GM12878 (cell line): ENCODE results near the gene FAM184B. TPM values are rescaled to one million over a fixed set of nuclear protein-coding genes. Genes with fewer than 3 reads are reported as not detected.

Experiments used
- ATAC-seq: fragments of 200-7000 bp; cut with Tn5 transposase; 3 replicates; pipeline ENCODE4 v1.9.1; 2020; ENCODE audit warnings: mild to moderate bottlenecking, moderate library complexity
- BruUV-seq: library from RNA; stranded (reverse); fragments of 400-500 nt; replicated peaks from 2 replicates; lab custom pipeline; 2021; lab: Mats Ljungman, UMichigan
- CTCF ChIA-PET: fragments of 300-600 bp; sonication (Branson Sonifier 250); formaldehyde crosslinking; extraction: SDS; loops from one replicate; lab custom pipeline; 2021; ENCODE audit warnings: inconsistent platforms; lab: Yijun Ruan, JAX
- POLR2A ChIA-PET: fragments of 350-600 bp; formaldehyde crosslinking; extraction: SDS; loops from one replicate; lab custom pipeline; 2021; ENCODE audit warnings: inconsistent platforms; lab: Charles Lee
- RAD21 ChIA-PET: fragments of 300-600 bp; sonication (Branson Sonifier 250); formaldehyde crosslinking; loops from one replicate; lab custom pipeline; 2023; ENCODE audit warnings: antibody characterized with exemption; ENCODE audit not compliant: unreplicated experiment; lab: Charles Lee
- SMC1A ChIA-PET: fragments of 300-600 bp; sonication (Branson Sonifier 250); formaldehyde crosslinking; loops from one replicate; lab custom pipeline; 2023; ENCODE audit not compliant: unreplicated experiment, uncharacterized antibody; lab: Charles Lee
- DNase-seq: peaks from one replicate; pipeline ENCODE4 v3.0.0-alpha.2; 2011; ENCODE audit warnings: low read depth, low spot score
- FAIRE-seq: peaks from 3 replicates; lab custom pipeline; 2011; peaks lifted over from hg19 to GRCh38; lab: Jason Lieb, UNC
- H2AFZ ChIP-seq: 2 replicates; pipeline ENCODE4 v1.6.0; 2011; ENCODE audit warnings: low read depth, low read length, control low read depth; ENCODE audit not compliant: control insufficient read depth
- H3K27ac ChIP-seq: 2 replicates; pipeline ENCODE4 v1.5.1; 2011; ENCODE audit warnings: control low read depth; ENCODE audit not compliant: control insufficient read depth, insufficient read depth
- H3K27me3 ChIP-seq, 2 experiments: replicated peaks in 1 of 2; 2 replicates each; pipeline versions ENCODE4 v1.6.0 to v1.6.1; 2011; ENCODE audit warnings: low read length in 1 of 2; ENCODE audit not compliant: control insufficient read depth in 2 of 2, insufficient read depth in 2 of 2
- H3K36me3 ChIP-seq, 2 experiments: 2 replicates each; pipeline ENCODE4 v1.5.1; 2011; ENCODE audit warnings: low read length in 1 of 2; ENCODE audit not compliant: control insufficient read depth in 2 of 2, insufficient read depth in 2 of 2
- H3K4me1 ChIP-seq: 2 replicates; pipeline ENCODE4 v1.6.1; 2011; ENCODE audit warnings: mild to moderate bottlenecking, low read length, moderate library complexity, mixed read lengths; ENCODE audit not compliant: control insufficient read depth, insufficient read depth
- H3K4me2 ChIP-seq: 2 replicates; pipeline ENCODE4 v1.6.0; 2011; ENCODE audit warnings: control low read depth; ENCODE audit not compliant: control insufficient read depth, insufficient read depth
- H3K4me3 ChIP-seq: fragments of 200-600 bp; sonication (generic); 2 replicates; pipeline ENCODE4 v1.5.1; 2016
- H3K79me2 ChIP-seq: 2 replicates; pipeline ENCODE4 v1.6.0; 2011; ENCODE audit warnings: low read length; ENCODE audit not compliant: control insufficient read depth, insufficient read depth
- H3K9ac ChIP-seq: 2 replicates; pipeline ENCODE4 v1.8.0; 2011; ENCODE audit warnings: low read length, control low read depth, mixed read lengths; ENCODE audit not compliant: control insufficient read depth, insufficient read depth
- H3K9me3 ChIP-seq: replicated peaks from 3 replicates; pipeline ENCODE4 v1.5.1; 2011; ENCODE audit warnings: mild to moderate bottlenecking, low read length; ENCODE audit not compliant: control insufficient read depth, insufficient read depth
- H4K20me1 ChIP-seq: 2 replicates; pipeline ENCODE4 v1.6.0; 2011; ENCODE audit not compliant: control insufficient read depth, insufficient read depth
- BACH1 ChIP-seq: fragments of 450-650 bp; IDR thresholded peaks from 2 replicates; pipeline ENCODE4 v1.6.1; 2017; ENCODE audit warnings: mild to moderate bottlenecking, borderline replicate concordance
- CBFB ChIP-seq: IDR thresholded peaks from 2 replicates; pipeline ENCODE4 v1.6.1; 2016; ENCODE audit warnings: antibody characterized with exemption, low read depth
- CHD4 ChIP-seq: fragments of 200-600 bp; sonication (generic); IDR thresholded peaks from 2 replicates; pipeline ENCODE4 v1.6.1; 2016; ENCODE audit warnings: mild to moderate bottlenecking
- CREB1 ChIP-seq: IDR thresholded peaks from 2 replicates; pipeline ENCODE4 v1.6.1; 2012; ENCODE audit warnings: low read depth, mild to moderate bottlenecking, inconsistent platforms
- EGR1 ChIP-seq, 2 experiments: IDR thresholded peaks; 1 replicate in 1 of 2; 2 replicates in 1 of 2; pipeline ENCODE4 v1.6.1; 2011 to 2012; ENCODE audit warnings: low read depth in 2 of 2, low read length in 2 of 2, borderline replicate concordance in 1 of 2, mild to moderate bottlenecking in 1 of 2, moderate library complexity in 1 of 2
- HCFC1 ChIP-seq: fragments of 150-350 bp; IDR thresholded peaks from 2 replicates; pipeline ENCODE4 v1.6.1; 2014; ENCODE audit warnings: low read length
- IRF4 ChIP-seq: IDR thresholded peaks from 2 replicates; pipeline ENCODE4 v1.6.1; 2011; ENCODE audit warnings: low read depth, low read length
- LARP7 ChIP-seq: fragments of 450-650 bp; IDR thresholded peaks from 2 replicates; pipeline ENCODE4 v1.6.1; 2017; ENCODE audit warnings: mild to moderate bottlenecking
- MEF2B ChIP-seq: fragments of 450-650 bp; IDR thresholded peaks from 2 replicates; pipeline ENCODE4 v1.6.1; 2018; ENCODE audit warnings: mild to moderate bottlenecking, moderate library complexity; ENCODE audit not compliant: partially characterized antibody, poor library complexity, severe bottlenecking
- MXI1 ChIP-seq: fragments of 150-350 bp; IDR thresholded peaks from 2 replicates; pipeline ENCODE4 v1.6.1; 2011; ENCODE audit warnings: low read depth, mild to moderate bottlenecking, inconsistent platforms, low read length, improper control_type of control experiment
- MYC ChIP-seq: IDR thresholded peaks from 2 replicates; pipeline ENCODE4 v1.6.1; 2011; ENCODE audit warnings: mild to moderate bottlenecking, low read length, moderate library complexity, inconsistent platforms; ENCODE audit not compliant: insufficient read depth, insufficient replicate concordance, insufficient read length, severe bottlenecking
- POLR2AphosphoS2 ChIP-seq: IDR thresholded peaks from 2 replicates; pipeline ENCODE4 v1.6.1; 2011; ENCODE audit warnings: low read depth, mild to moderate bottlenecking, low read length, improper control_type of control experiment, moderate library complexity
- POLR2AphosphoS5 ChIP-seq: IDR thresholded peaks from 2 replicates; pipeline ENCODE4 v1.6.1; 2011; ENCODE audit warnings: mild to moderate bottlenecking, low read length, inconsistent platforms
- RCOR1 ChIP-seq: conservative IDR thresholded peaks from 2 replicates; pipeline ENCODE4 v1.6.1; 2012; ENCODE audit warnings: low read depth, low read length, improper control_type of control experiment
- REST ChIP-seq: IDR thresholded peaks from 2 replicates; pipeline ENCODE4 v1.6.1; 2012; ENCODE audit warnings: mild to moderate bottlenecking, low read depth, low read length
- ZNF207 ChIP-seq: fragments of 450-650 bp; IDR thresholded peaks from 2 replicates; pipeline ENCODE4 v1.6.1; 2014; ENCODE audit warnings: antibody characterized with exemption, mild to moderate bottlenecking, borderline replicate concordance
- ZNF217 ChIP-seq: fragments of 450-650 bp; IDR thresholded peaks from 2 replicates; pipeline ENCODE4 v1.6.1; 2017; ENCODE audit warnings: antibody characterized with exemption, mild to moderate bottlenecking
- ZNF274 ChIP-seq: IDR thresholded peaks from one replicate; pipeline ENCODE4 v1.8.0; 2011; ENCODE audit not compliant: insufficient read length, insufficient read depth
- WGBS: methylation state at CpG from one replicate; pipeline ENCODE4 v1.1.6; 2016; ENCODE audit warnings: low lambda C conversion rate; ENCODE audit not compliant: insufficient replicate concordance, insufficient coverage; ENCODE audit errors: missing lambda C conversion rate; 5-methylcytosine and 5-hydroxymethylcytosine counted together
- in situ Hi-C: fragments of 300-500 bp; cut with MboI; formaldehyde crosslinking; loops from 9 replicates; pipeline ENCODE4 v1.14.3; 2018; ENCODE audit warnings: mixed read lengths
- intact Hi-C: fragments of 100-400 bp; cut with micrococcal nuclease; formaldehyde crosslinking; loops from one replicate; pipeline ENCODE4 v1.14.2; 2022; ENCODE audit not compliant: unreplicated experiment
- polyA plus RNA-seq, 11 experiments: library from polyadenylated mRNA; depleted of rRNA in 4 of 11; unstranded in 6 of 11; stranded (reverse) in 5 of 11; fragments of >200 nt; fragmentation: Nextera tagmentation in 4 of 11; fragmentation: Illumina TruSeq in 1 of 11; extraction: Ambion mirVana in 4 of 11; extraction: Trizol in 1 of 11; gene quantifications; 1 replicate in 1 of 11; 2 replicates in 10 of 11; pipeline versions ENCODE4 v1.2.1 to v1.2.3, GENCODE V29; 2011 to 2016; ENCODE audit warnings: inconsistent platforms in 2 of 11, missing spikeins in 2 of 11, low read depth in 1 of 11
- total RNA-seq, 4 experiments: library from RNA; depleted of rRNA in 3 of 4; stranded (reverse); fragments of >200 nt in 3 of 4; fragmentation: Illumina TruSeq in 1 of 4; extraction: Trizol in 1 of 4; gene quantifications; 2 replicates each; pipeline versions ENCODE4 v1.2.1 to v1.2.3, GENCODE V29; 2013 to 2021
- TF ChIP-seq, protein P1 (sequence below): IDR thresholded peaks from 2 replicates; pipeline ENCODE4 v1.6.1; 2011; ENCODE audit warnings: low read depth, low read length, improper control_type of control experiment, borderline replicate concordance

The FAM184B gene
- total and polyA plus RNA-seq, 10 of the 15 experiments (the other 5 are each of a cell fraction or from before 2014, with no cell fraction given), result under 0.01 TPM; not detected in 9

DNA sequence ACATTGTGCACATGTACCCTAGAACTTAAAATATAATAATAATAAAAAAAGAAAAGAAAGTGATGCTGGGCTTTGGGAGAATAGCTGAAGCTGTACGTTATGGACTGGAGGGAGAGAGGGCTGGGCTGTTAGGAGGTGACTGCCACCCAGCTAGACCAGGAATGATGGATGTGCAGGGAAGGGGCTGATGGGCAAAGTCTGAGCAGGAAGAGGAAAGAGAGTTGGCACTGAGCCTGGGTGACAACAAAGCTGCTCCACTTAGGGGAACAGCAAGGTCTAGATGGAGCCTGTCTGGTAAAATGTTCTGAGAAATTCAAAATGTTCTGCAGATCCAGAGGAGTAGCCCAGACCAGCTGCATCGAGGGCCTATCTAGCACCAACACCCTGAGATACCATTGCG is 134.7 kb downstream of the FAM184B start (continued):
- no peak for TF ChIP-seq REST
- TF ChIP-seq CBFB, result no peak

DNA sequence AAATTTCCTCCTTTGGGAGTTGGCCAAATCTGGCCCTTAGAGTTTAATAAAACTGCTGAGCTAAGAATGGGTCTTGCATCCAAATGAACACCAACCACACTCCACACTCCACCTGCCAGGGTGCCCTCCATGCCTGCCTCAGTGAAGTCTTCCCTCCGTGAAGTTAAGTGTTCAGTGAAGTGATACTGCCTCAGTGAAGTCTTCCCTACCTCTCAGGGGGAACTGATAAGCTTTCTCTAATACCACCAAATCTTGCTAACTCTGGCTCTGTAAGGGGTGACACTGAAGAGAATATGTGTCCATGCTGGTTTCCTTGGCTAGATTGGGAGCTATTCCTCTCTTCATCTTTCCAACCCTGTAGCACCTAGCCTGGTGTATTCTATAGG is 139.0 kb downstream of the FAM184B start:
- no peaks in the 10 kb centered on the region for H3K36me3 ChIP-seq
- POLR2A ChIA-PET, result no interaction called here
- no peaks in the 10 kb centered on the region for H4K20me1 ChIP-seq
- H3K9me3 ChIP-seq, result no peaks in the 10 kb centered on the region; the same call in 2 of the 3 replicates
- TF ChIP-seq ZNF207 (no peak), CREB1 (no peak), RCOR1 (no peak), MYC (no peak), CHD4 (no peak), POLR2AphosphoS2 (no peak), IRF4 (no peak), EGR1 (IDR thresholded peaks at IDR 0.05; ENCODE audit: borderline replicate concordance in 1 of 2, low read depth in 2 of 2, low read length in 2 of 2) (no peak), MEF2B (no peak), MXI1 (no peak), HCFC1 (no peak), ZNF217 (no peak), ZNF274 (no peak), BACH1 (no peak), LARP7 (no peak), POLR2AphosphoS5 (no peak)
- TF ChIP-seq, protein P1, sequence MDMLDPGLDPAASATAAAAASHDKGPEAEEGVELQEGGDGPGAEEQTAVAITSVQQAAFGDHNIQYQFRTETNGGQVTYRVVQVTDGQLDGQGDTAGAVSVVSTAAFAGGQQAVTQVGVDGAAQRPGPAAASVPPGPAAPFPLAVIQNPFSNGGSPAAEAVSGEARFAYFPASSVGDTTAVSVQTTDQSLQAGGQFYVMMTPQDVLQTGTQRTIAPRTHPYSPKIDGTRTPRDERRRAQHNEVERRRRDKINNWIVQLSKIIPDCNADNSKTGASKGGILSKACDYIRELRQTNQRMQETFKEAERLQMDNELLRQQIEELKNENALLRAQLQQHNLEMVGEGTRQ, result no peak
- no peak overlapping the region for H2AFZ ChIP-seq
- SMC1A ChIA-PET, result interaction anchor here (0.7 kb wide), 1 partner anchor 94 kb away, joined by 3 read pairs; no protein-coding TSS in a partner anchor
- no peaks in the 10 kb centered on the region for H3K4me1 ChIP-seq
- RAD21 ChIA-PET, result no interaction called here
- in situ Hi-C loops, result no loop called here
- ATAC-seq (no peak), FAIRE-seq (no peak), DNase-seq (no peak)
- BruUV-seq, result no TSS peak
- no peak overlapping the region for H3K4me2 ChIP-seq
- intact Hi-C loops, result no loop called here
- no peak overlapping the region for H3K9ac ChIP-seq
- CTCF ChIA-PET, result interaction anchor here (0.9 kb wide), 1 partner anchor 166 kb away, joined by 3 read pairs; no protein-coding TSS in a partner anchor
- no peak overlapping the region for H3K27ac ChIP-seq
- H3K79me2 ChIP-seq, result no peaks in the 10 kb centered on the region
- 96% methylated on average over 1 of the region's 1 CpG for WGBS
- H3K4me3 ChIP-seq, result no peak overlapping the region
- H3K27me3 ChIP-seq, result no peaks in the 10 kb centered on the region
